ENCODE measurements around the gene GAST. TPM values are rescaled to one million over a fixed set of nuclear protein-coding genes. Genes with fewer than 3 reads are reported as not detected.
A peak's percentile ranks its signal among the peaks of the same experiment; 100 is the strongest.

Gene GAST
- total and polyA plus RNA-seq, 2 of the 13 experiments (the other 11 are each of a cell fraction or from before 2014, with no cell fraction given): 0.32 to 0.42 TPM

DNA sequence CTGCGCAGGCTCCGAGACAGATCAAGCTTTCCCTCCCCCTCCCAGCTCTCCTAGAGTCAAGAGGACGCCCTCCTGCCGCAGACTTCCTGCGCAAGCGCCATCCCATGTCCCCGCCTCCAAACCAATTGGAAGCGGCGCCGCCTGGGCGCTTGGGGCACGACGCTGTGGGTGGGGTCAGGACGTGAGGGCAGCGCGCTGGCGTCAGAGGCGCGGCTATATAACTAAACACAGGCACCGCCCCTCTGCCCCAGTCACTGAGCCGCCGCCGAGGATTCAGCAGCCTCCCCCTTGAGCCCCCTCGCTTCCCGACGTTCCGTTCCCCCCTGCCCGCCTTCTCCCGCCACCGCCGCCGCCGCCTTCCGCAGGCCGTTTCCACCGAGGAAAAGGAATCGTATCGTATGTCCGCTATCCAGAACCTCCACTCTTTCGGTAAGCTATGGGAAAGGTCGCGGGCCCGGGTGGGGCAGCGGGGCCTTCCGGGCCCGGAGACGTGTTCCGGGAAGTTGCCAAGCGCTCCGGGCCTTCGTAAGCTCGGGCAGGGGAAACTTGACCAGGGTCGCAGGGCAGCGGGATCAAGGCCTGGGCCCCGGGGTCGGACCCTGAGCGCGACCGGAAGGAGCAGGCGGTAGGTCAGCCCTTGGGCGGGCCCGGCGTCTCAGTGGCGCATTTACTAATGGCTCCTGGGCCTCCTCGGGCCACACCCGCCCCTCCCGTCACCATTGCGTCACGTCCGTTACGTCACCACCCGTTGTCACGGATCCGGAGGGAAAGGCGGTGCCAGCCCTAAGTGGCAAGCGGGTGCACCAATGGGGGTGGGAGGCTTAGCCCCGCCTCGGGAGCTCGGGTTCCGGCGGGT lies 23.3 kb upstream of the GAST start, which contains the start of gene EIF1 (continued):
- TF ChIP-seq ZNF143 (CRISPR knock-in tag; IDR thresholded peaks at IDR 0.05) (peak; percentile 53), ZMYM2 (CRISPR knock-in tag; IDR thresholded peaks at IDR 0.05) (peak; percentile 70), NONO (IDR thresholded peaks at IDR 0.05) (no peak), NONO (CRISPR knock-in tag; conservative IDR thresholded peaks at IDR 0.05) (peak; percentile 99), POLR2G (IDR thresholded peaks at IDR 0.05; ENCODE audit: low read depth, low read length) (peak; percentile 99), KLF11 (CRISPR knock-in tag; IDR thresholded peaks at IDR 0.05) (peak; percentile 84), SCMH1 (CRISPR knock-in tag; IDR thresholded peaks at IDR 0.05; ENCODE audit: borderline replicate concordance) (no peak), ZNF101 (CRISPR knock-in tag; IDR thresholded peaks at IDR 0.05; ENCODE audit: borderline replicate concordance, low read depth) (peak; percentile 85; the same call in 1 of the 2 replicates), SRSF9 (IDR thresholded peaks at IDR 0.05; ENCODE audit: borderline replicate concordance, insufficient read depth, low read depth, low read length, poor library complexity, severe bottlenecking) (no peak), SMC3 (IDR thresholded peaks at IDR 0.05; ENCODE audit: low read length) (peak; percentile 46; the same call in 1 of the 2 replicates), AGO1 (IDR thresholded peaks at IDR 0.05; ENCODE audit: low read depth, low read length, poor library complexity, severe bottlenecking) (peak; percentile 89), TEAD3 (CRISPR knock-in tag; optimal IDR thresholded peaks at IDR 0.05; ENCODE audit: borderline replicate concordance) (peak; percentile 64), MBD4 (IDR thresholded peaks at IDR 0.05; ENCODE audit: borderline replicate concordance, low read length) (no peak)
- TF ChIP-seq, protein P1, sequence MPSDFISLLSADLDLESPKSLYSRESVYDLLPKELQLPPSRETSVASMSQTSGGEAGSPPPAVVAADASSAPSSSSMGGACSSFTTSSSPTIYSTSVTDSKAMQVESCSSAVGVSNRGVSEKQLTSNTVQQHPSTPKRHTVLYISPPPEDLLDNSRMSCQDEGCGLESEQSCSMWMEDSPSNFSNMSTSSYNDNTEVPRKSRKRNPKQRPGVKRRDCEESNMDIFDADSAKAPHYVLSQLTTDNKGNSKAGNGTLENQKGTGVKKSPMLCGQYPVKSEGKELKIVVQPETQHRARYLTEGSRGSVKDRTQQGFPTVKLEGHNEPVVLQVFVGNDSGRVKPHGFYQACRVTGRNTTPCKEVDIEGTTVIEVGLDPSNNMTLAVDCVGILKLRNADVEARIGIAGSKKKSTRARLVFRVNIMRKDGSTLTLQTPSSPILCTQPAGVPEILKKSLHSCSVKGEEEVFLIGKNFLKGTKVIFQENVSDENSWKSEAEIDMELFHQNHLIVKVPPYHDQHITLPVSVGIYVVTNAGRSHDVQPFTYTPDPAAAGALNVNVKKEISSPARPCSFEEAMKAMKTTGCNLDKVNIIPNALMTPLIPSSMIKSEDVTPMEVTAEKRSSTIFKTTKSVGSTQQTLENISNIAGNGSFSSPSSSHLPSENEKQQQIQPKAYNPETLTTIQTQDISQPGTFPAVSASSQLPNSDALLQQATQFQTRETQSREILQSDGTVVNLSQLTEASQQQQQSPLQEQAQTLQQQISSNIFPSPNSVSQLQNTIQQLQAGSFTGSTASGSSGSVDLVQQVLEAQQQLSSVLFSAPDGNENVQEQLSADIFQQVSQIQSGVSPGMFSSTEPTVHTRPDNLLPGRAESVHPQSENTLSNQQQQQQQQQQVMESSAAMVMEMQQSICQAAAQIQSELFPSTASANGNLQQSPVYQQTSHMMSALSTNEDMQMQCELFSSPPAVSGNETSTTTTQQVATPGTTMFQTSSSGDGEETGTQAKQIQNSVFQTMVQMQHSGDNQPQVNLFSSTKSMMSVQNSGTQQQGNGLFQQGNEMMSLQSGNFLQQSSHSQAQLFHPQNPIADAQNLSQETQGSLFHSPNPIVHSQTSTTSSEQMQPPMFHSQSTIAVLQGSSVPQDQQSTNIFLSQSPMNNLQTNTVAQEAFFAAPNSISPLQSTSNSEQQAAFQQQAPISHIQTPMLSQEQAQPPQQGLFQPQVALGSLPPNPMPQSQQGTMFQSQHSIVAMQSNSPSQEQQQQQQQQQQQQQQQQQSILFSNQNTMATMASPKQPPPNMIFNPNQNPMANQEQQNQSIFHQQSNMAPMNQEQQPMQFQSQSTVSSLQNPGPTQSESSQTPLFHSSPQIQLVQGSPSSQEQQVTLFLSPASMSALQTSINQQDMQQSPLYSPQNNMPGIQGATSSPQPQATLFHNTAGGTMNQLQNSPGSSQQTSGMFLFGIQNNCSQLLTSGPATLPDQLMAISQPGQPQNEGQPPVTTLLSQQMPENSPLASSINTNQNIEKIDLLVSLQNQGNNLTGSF (CRISPR knock-in tag; IDR thresholded peaks at IDR 0.05): 0 out of 2 replicates have a peak, but pooled peaks have one; percentile 9
- TF ChIP-seq, protein P2, sequence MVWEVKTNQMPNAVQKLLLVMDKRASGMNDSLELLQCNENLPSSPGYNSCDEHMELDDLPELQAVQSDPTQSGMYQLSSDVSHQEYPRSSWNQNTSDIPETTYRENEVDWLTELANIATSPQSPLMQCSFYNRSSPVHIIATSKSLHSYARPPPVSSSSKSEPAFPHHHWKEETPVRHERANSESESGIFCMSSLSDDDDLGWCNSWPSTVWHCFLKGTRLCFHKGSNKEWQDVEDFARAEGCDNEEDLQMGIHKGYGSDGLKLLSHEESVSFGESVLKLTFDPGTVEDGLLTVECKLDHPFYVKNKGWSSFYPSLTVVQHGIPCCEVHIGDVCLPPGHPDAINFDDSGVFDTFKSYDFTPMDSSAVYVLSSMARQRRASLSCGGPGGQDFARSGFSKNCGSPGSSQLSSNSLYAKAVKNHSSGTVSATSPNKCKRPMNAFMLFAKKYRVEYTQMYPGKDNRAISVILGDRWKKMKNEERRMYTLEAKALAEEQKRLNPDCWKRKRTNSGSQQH (CRISPR knock-in tag; IDR thresholded peaks at IDR 0.05; ENCODE audit: low read depth): no peak
- TF ChIP-seq, protein P3, sequence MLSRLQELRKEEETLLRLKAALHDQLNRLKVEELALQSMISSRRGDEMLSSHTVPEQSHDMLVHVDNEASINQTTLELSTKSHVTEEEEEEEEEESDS (CRISPR knock-in tag; IDR thresholded peaks at IDR 0.05; ENCODE audit: borderline replicate concordance): peak; percentile 56; the same call in 1 of the 2 replicates
- TF ChIP-seq, protein P4, sequence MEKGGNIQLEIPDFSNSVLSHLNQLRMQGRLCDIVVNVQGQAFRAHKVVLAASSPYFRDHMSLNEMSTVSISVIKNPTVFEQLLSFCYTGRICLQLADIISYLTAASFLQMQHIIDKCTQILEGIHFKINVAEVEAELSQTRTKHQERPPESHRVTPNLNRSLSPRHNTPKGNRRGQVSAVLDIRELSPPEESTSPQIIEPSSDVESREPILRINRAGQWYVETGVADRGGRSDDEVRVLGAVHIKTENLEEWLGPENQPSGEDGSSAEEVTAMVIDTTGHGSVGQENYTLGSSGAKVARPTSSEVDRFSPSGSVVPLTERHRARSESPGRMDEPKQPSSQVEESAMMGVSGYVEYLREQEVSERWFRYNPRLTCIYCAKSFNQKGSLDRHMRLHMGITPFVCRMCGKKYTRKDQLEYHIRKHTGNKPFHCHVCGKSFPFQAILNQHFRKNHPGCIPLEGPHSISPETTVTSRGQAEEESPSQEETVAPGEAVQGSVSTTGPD (CRISPR knock-in tag; IDR thresholded peaks at IDR 0.05): 0 out of 2 replicates have a peak, but pooled peaks have one; percentile 43
- TF ChIP-seq, protein P5, sequence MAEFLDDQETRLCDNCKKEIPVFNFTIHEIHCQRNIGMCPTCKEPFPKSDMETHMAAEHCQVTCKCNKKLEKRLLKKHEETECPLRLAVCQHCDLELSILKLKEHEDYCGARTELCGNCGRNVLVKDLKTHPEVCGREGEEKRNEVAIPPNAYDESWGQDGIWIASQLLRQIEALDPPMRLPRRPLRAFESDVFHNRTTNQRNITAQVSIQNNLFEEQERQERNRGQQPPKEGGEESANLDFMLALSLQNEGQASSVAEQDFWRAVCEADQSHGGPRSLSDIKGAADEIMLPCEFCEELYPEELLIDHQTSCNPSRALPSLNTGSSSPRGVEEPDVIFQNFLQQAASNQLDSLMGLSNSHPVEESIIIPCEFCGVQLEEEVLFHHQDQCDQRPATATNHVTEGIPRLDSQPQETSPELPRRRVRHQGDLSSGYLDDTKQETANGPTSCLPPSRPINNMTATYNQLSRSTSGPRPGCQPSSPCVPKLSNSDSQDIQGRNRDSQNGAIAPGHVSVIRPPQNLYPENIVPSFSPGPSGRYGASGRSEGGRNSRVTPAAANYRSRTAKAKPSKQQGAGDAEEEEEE (CRISPR knock-in tag; IDR thresholded peaks at IDR 0.05; ENCODE audit: borderline replicate concordance): peak; percentile 12; the same call in 1 of the 2 replicates

All from HepG2 (cell line).